GM19351 (cell line): ENCODE data around the gene LGR4.
A peak's percentile ranks its signal among the peaks of the same experiment; 100 is the strongest.

Source experiments
- ATAC-seq: cut with Tn5 transposase; IDR thresholded peaks from one replicate; pipeline ENCODE4 v1.9.1; 2021; ENCODE audit warnings: mild to moderate bottlenecking, moderate library complexity; ENCODE audit not compliant: unreplicated experiment

Gene LGR4

GRCh38 chr11:27485930-27486773, 13.6 kb upstream of the LGR4 start:
- ATAC-seq = peak; percentile 69

DNA sequence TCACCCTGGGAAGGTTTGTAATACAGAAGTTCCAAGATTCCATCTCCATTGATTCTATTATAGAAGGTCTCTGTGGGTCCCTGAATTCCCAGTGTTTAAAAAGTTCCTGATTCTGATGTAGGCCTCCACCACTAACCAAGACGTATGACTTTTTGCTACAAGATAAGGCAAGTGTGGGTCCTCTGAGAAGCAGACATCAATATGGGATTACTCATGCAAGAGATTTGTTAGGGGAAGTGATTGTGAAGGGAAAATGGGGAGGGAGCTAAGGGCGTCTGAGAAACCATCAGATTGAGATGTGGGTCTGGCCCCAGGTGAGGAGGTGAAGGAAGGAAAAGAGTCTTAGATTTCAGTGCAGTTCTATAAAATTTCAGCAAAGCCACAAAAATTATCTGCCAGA, 10.2 kb upstream of the LGR4 start:
- no peak for ATAC-seq

- ATAC-seq = no peak
Measured at GRCh38 chr11:27481992-27482391, 9.4 kb upstream of the LGR4 start.

DNA sequence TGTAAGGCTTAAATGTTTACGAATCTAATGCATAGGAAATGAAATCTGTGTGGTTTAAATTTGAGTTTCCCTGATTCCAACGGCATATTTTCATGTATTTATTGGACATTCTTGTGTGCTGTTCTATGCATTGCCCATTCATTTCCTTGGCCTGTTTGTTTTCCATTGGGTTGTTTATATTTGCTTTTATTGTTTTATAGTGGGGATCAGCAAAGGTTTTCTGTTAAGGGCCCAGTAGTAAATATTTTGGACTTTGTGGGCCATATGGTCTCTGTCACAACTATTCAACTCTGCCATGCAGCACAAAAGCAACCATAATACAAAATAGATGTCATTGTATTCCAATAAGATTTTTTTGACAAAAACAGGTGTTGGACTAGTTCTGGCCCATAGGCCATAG, 5.2 kb upstream of the LGR4 start:
- no peak for ATAC-seq

GRCh38 chr11:27477243-27477642, 4.7 kb upstream of the LGR4 start:
- no peak for ATAC-seq

DNA sequence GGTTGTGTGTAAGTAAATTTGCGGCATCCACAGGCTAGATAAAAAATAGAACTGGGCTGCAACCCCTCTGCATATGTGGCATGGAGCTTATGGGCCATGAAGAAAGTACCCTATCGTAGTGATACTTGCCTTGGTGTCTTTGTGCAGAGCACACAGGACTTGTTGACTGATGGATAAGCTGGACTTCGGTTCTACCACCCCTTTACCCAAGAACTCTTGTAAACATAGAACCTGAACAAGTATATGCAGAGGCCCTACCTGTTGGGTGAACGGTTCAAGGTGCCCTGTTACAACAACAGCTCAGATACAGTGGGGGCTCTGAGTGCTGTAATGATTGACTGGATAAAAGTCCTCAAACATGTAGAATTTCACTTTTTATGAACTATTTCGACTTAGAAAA, 3.0 kb upstream of the LGR4 start:
- no peak for ATAC-seq

GRCh38 chr11:27473017-27473406, 422 bp upstream of the LGR4 start:
- ATAC-seq = no peak

DNA sequence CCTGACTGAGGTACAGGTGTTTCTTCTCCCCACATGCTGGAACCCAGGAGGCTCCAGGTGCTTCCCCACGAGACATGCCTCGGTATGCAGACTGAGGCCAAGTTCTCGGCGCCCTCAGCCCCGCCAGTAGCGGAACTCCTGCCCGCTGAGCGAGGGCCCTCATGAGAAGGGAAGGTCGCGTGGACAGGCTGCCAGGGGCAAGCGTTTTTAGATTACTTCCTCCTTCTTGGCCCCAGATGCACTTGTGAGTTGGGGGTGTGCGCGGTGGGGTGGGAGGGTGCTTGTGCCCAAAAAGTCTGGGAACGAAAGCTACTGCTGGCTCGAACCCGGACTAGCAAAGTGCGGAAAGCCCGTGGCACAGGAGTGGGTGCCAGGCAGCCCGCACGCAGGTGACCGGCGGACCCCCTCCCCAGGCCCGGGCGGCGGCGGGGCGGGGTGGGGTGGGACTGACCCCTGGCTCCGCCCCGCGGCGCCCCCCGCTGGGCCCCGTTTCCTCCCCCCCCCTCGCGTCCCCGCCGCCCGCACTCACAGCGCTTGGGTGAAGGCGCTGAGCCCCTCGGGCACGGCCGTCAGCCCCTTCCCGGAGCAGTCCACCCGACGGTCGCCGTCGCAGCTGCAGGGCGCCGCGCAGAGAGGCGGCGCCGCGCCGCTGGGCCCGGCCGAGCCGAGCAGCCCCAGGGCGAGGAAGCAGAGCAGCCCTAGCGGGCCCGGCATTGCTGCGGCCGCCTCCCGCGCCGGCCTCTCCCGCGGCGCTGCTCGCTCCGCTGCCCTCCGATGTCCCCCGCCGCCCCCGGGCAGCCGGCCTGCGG, 797 bp downstream of the LGR4 start:
- ATAC-seq = peak; percentile 48

- no peak for ATAC-seq
Measured at GRCh38 chr11:27470826-27471588, 1.6 kb downstream of the LGR4 start.

DNA sequence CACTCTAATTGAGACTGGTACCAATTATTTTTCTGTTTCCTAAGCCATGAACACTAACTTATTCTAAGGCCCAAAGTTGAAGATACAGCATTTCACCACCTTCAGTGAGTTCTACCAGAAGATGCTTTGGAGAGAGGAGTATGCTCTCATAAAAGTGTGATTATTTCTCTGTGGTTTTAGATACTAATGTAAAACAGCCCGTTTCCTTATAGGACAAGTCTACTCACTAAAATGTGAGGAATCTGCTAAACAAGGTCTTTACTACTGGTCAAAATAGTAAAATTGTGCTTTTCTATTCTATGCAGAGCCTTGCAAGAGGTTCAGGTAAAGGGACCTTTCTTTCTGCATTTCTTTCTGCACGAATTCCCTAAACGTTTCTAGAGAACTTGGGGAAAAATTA, 2.4 kb downstream of the LGR4 start:
- ATAC-seq = no peak

- ATAC-seq = no peak
Measured at GRCh38 chr11:27468995-27469695, 3.4 kb downstream of the LGR4 start.

DNA sequence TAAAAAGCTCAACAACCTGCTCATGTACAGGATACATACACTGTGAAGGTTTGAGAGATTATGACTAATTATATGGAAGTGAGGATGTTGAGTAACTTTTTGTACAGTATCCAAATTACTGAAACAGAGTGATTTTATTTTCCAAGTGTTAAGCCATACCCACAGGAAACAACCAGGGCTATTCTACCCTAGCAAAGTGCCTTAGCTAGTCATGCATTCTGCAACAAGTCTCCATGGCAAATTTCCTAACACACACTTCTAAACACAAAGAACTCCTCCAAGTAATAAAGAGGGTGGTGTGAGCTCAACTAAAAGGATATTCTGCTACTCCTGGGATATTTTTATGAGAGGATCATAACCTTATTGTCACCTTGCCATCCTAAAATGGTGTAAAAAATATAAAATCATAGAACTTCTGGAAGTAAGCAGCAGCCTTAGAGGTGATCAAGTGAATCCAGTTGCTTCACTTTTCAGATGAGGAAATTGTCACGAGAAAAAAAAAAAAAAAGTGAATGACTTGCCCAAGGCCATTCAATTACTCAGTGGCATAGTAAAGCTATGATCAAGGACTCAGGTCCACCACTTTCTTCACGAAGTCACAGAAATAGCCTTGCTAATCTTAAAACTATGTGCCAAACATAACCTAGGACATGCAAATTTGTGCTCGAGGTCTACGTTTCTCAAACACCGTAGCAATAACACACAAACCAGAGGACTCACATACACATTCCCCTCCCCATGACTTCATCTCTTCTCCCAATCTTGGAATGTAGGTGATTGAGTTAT, 4.2 kb downstream of the LGR4 start:
- no peak for ATAC-seq

DNA sequence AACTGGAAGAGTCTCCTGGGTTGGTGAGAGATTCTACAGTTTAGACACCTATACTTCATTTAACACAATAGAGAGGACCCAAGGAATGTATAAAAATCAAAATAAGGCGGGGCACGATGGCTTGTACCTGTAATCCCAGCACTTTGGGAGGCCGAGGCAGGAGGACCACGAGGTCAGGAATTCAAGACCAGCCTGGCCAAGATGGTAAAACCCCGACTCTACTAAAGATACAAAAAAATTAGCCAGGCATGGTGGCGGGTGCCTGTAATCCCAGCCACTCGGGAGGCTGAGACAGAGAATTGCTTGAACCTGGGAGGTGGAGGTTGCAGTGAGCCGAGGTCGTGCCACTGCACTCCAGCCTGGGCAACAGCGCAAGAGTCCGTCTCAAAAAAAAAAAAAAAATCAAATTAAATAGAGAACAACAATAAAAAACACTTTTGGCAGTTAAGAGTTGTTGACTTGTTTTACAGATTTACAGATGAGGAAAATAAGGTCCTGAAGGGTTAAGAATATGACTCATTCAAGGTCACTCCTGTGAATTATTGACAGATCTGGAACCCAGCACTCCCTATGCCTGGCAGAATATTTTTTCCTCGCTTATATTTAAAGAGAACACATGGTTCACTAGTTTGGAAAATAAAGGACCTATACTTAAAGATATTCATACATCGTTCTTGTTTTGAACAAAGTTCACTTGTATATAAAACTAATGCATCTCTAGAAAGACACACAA, 5.2 kb downstream of the LGR4 start:
- ATAC-seq = no peak

GRCh38 chr11:27466363-27466762, 6.2 kb downstream of the LGR4 start:
- no peak for ATAC-seq

GRCh38 chr11:27465629-27466028, 7.0 kb downstream of the LGR4 start:
- ATAC-seq = no peak

DNA sequence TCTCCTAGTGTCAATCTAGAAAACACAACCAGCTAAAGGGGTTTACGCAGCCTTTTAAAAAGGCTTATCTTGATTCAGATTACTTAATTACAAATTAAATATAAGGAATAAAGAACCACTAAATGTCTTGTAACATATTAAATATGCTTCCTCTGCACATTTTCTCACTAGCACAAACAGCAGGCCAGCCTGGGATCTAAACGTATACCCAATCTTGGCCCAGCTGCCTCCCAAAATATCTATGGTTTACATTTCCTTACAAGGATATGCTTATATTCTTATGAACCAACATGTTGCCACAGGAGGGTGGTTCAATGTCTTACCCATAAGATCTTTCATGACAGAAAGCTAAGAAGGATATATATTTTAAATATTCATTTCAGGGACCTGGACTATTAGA, 7.7 kb downstream of the LGR4 start:
- ATAC-seq = no peak

DNA sequence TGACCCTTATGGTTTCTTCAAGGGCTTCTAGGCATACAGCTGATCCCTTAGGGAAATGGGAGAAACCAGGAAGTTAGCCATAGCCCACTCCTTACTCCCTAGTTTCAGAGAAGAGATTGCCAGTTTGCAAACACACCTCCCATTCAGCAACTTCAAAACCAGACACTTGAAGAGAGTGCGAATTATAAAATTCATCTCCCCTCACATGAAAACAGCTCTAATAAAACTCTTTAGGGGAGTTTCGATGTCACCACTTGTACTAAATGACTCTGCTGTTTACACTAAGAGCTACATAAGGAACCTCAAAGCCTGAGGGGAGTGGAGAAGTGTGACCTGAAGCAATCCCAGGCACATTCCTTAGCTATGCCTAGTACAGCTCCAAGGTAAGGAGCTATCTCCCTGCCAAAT, 8.3 kb downstream of the LGR4 start:
- no peak for ATAC-seq

DNA sequence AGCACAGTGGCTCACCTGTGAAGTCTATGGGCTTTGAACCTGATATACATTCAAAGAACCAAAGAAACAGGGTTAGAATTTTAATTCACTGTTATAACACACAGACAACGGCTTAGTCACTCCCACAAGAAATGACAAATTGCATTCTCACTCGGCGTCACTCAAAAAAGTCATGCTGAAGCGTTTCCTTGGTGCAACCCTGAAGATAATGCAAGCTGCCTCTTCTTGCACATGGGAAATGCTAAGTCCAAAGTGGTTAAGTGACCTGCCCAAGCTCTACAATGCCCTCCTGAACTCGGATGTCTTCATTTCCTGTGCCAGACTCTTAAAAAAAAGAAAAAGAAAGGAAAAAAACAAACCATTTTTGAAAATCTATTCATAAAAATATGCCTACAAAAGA, 10.0 kb downstream of the LGR4 start:
- ATAC-seq = no peak

GRCh38 chr11:27460158-27460978, 12.2 kb downstream of the LGR4 start:
- no peak for ATAC-seq
